NCI-H345 treated with DMSO at 0.1 percent for 48 hours (cell line): Measurements from ENCODE around the gene CDC34.

Source experiments
- DNase-seq: peaks from one replicate; lab custom pipeline; 2025; ENCODE audit not compliant: unreplicated experiment; lab: John Stamatoyannopoulos, UW

The CDC34 gene

DNA sequence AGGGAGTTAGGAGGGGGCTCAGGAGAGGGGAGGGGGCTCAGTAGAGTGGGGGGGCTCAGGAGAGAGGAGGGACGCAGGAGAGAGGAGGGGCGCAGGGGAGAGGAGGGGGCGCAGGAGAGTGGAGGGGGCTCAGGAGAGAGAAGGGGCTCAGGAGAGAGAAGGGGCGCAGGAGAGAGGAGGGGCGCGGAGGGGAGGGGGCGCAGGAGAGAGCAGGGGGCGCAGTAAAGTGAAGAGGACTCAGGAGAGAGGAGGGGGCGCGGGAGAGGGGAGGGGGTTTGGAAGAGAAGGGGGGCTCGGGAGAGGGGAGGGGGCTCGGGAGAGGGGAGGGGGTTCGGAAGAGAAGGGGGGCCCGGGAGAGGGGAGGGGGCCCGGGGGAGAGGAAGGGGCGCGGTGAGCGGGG is 34.6 kb upstream of the CDC34 start:
- DNase-seq, result no peak

DNA sequence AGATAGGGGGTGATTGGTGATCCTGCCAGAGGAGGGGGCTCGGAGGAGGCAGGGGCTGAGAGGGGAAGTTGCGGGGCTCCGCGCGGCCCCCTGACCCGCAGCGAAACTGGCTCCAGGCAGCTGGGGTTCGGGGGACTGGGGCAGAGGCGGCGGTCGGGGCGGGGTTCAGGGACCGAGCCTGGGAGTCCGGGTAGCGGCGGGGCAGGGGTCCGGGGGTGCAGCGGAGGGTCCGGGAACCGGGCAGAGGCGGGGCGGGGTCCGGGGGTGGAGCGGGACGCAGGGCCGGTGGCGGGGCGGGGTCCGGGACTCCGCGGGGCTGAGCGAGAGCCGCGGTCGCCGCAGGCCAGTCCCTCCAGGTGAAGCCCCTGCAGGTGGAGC is 34.1 kb upstream of the CDC34 start:
- no peak for DNase-seq

DNA sequence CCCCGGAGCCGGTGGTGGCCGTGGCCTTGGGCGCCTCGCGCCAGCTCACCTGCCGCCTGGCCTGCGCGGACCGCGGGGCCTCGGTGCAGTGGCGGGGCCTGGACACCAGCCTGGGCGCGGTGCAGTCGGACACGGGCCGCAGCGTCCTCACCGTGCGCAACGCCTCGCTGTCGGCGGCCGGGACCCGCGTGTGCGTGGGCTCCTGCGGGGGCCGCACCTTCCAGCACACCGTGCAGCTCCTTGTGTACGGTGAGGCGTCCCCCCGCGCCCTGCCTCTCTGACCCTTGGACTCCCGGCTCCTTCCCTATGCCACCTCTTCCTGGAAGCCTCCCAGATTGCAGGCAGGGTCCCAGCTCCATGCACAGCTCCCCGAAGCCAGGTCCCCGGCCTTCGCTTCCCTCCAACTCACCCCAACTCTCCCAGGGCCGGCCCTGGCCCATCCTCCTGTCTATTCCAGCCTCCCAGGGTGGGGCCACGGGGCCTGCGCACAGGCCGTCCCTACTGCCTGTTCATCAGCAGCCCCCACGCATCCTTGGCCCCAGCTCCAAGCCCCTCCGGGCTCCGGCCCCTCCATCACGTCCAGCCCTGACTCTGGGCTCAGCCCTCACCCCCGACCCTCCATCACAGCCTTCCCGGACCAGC is 33.6 kb upstream of the CDC34 start:
- no peak for DNase-seq

DNA sequence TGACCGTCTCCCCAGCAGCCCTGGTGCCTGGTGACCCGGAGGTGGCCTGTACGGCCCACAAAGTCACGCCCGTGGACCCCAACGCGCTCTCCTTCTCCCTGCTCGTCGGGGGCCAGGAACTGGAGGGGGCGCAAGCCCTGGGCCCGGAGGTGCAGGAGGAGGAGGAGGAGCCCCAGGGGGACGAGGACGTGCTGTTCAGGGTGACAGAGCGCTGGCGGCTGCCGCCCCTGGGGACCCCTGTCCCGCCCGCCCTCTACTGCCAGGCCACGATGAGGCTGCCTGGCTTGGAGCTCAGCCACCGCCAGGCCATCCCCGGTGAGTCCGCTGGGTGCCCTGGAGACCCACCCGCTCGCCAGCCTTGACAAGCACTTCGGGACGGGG is 33.1 kb upstream of the CDC34 start:
- DNase-seq, result no peak

DNA sequence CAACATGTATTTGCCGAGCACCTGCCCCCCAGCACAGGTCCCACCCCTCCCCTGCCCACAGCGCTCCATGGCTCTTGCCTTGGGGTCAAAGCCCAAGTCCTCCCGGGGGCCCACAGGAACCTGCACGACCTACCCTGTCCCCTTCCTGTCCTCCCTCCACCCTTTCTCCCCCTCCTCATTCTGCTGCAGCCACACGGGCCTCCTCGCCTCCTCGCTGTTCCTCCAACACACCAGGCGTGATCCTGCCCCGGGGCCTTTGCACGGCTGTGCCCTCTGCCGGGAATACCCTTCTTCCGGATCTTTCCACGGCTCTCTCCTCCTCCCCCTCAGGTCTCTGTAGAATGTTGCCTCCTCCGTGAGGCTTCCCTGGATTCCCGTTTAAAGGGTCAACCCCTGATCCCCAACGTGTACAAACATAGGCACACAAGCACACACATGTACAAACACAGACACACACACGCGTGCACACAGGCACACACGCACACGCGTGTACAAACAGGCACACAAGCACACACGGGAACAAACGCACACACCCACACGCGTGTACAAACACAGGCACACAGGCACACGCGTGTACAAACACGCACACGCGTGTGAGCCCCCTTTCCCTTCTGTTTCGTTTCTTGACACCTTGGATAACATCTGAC is 32.5 kb upstream of the CDC34 start:
- DNase-seq, result no peak

DNA sequence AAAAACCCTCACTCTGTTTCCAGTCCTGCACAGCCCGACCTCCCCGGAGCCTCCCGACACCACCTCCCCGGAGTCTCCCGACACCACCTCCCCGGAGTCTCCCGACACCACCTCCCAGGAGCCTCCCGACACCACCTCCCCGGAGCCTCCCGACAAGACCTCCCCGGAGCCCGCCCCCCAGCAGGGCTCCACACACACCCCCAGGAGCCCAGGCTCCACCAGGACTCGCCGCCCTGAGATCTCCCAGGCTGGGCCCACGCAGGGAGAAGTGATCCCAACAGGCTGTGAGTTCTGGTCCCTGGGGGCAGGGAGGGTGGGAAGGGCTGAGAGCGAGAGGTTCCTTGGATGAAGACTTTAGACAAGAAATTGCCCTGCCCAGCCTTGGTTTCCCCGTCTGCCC is 29.9 kb upstream of the CDC34 start:
- no peak for DNase-seq

DNA sequence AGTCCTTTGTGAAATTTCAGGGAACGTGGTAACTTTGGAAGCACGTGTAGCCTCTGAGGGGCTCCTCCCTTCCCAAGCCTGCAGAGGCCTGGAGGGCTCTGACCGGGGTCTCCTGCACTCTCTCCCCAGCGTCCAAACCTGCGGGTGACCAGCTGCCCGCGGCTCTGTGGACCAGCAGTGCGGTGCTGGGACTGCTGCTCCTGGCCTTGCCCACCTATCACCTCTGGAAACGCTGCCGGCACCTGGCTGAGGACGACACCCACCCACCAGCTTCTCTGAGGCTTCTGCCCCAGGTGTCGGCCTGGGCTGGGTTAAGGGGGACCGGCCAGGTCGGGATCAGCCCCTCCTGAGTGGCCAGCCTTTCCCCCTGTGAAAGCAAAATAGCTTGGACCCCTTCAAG is 26.9 kb upstream of the CDC34 start:
- DNase-seq, result no peak

DNA sequence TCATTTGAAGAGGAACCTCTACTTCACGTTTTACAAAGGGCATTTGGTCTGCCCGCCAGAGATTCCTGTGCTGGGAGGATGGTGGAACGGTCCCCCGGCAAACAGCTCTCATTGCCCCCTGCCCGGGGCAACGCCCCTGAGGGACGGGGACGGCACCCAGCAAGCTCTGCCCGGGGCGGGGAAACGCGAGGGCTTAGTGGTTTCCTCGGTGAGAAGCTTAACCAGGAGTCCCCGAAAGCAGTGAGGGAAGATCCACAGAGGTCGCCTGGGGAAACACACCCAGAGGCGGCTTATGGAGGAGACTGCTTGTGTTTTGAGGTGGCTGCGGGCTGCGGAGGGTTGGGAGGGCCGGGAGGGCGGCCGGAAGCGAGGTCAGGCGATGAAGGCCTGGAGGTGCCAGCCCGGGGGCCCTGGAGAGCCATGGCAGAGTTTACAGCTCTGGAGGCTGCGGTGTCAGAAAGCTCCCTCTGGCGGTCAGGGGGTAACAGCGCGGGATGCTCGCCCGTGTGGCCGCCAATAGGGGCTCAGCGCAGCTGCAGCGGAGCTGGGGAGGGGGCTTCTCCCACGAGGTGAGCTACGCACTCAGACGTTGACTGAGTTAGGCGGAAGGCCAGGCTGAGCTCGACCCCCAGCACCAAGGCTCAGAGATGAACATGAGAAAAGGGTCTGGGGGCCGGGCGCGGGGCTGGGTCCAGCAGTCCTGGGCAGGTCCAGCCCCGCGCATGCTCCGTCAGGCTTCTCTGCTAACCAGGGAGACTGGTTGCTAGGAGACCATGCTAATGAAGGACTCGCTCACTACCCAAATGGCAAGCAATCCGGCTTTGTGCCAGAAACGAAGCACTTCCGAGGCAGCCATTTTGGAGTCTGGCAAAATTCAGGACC is 24.9 kb upstream of the CDC34 start:
- DNase-seq, result peak; percentile 93

DNA sequence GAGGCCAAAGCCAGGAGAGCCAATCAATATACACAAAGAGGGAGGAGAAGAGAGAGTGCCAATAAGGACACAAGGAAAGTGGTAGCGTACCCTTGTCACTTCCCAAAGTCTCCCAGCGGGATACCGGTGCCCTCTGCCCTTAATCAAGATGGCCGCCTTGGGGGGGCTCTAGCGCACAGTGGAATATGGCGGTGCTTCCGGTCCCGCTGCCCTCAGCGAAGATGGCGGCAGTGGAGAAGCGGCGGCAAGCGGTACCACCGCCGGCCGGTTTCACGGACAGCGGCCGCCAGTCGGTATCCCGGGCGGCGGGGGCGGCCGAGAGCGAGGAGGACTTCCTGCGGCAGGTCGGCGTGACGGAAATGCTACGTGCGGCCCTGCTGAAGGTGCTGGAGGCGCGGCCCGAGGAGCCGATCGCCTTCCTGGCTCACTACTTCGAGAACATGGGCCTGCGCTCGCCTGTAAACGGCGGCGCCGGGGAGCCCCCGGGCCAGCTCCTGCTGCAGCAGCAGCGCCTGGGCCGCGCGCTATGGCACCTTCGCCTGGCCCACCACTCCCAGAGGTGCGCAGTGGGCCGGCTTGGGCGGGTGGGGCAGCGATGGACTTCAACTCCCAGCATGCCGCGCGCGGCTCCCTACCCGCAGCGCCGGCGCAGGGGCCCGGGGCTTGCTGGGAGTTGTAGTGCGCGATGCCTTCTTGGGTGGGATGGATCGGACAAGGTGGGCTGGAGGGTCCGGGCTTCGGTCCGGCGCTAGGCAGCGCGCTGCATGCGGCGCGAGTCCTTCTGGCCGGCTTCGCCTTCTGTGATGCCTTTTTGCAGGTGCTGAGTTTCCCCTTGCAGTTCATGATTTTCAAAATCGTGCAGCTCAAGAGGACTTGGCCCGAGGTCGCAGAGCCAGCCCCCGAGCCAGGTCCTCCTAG is 24.0 kb upstream of the CDC34 start, which contains the start of gene TPGS1:
TPGS1 (plus strand) TSS at position 212 of the 918 bp plus-strand sequence; CDS start at position 222, 10 bp downstream.
- peak; percentile 99 for DNase-seq

DNA sequence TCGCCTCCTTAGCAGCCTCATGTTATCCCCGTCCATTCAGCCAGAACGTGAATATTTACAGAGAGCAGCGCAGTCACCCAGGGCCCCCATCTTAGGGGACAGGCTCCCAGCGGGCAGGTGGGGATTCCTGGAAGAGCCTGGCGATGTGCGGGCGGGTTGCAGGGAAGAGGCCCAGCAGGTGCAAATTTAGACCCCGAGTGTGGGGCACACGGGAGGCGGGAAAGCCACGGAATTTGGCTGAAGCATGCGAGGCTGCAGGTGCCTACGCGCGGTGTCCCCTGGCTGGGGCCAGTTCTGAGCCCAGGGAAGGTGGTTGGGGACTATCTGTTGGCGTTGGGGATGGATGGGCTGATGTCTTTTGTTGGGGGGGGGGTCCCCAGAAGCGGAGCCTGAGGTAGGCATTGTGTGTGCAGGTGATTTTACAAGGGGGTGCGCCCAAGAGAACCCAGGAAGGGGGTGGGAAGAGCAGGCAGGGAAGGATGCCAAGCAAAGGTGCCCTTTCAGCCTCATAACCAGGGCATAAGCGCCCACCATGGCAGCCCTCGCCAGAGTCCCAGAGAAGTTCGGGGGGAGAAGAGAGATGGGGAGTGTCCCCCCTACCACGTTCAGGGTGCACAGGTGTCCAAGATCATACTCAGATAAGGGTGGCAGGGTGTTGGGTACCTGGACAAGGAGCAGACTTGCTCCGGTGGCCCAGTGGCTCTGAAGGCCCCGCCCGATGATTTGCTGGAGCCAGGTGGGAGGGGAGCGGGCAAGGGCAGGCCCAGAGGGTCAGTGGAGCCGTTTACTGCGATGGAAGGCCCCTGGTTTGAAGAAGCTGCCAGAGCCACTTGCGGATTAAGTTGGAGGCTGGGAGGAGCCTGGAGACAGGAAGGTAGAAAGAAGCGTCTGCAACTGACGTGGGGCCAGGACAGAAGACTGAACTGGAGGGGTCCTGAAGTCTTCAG is 23.1 kb upstream of the CDC34 start:
- no peak for DNase-seq

DNA sequence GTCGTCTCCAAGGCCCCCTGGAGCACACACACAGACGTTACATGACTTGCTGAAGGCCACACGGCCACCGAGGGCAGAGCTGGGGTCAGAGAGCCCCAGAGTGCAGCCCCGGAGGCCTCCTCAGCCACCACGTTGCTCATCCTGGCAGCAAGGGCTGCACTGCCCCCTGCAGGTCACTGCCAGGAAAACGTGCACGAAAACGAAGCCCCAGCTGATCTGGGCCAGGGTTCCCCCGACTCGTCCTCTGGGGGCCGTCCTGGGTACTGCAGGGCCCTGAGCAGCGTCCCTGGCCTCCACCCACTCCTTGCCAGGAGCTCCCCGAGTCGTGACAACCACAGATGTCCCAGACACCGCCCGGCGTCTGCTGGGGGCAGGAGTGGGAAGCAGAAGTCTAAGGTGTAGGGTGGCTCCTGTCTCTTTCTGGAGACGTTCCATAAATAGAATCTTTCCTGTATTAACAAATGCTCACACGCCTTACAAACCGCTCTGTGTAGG is 20.9 kb upstream of the CDC34 start:
- DNase-seq, result peak; percentile 76

DNA sequence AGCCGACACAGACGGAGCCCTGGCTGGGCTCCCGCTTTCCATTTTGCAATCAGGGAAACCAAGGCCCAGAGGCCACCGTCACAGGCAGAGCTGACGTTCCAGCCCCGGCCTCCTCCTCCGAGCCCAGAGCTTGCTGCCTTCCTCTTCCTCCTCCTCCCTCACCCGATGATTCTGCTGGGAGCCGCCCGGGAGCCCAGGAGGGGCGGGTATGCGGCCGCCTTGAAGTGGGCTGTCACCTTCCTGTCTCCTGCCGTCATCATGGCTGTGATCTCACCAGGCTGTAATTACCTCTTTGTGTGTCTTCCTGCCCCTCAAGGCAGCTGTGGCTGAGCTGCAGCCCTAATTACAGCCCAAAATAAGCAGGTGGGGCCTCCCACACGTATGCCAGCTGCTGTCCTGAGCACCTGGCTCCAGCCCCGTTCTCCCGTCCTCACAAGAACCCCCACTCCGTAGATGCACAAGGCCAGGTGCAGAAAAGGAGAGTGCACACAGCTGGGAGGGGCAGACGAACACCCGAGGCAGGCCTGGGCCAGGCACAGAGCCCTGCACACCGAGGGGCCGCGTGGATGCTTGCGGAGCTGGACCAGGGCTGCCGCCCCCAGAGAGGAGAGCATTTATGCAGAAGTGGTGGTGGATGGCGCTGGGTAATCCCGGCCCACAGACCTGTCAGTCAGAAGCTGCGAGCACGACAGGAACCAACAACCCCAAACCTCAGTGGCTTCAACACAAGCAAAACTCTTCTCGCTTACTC is 20.3 kb upstream of the CDC34 start:
- peak; percentile 95 for DNase-seq

DNA sequence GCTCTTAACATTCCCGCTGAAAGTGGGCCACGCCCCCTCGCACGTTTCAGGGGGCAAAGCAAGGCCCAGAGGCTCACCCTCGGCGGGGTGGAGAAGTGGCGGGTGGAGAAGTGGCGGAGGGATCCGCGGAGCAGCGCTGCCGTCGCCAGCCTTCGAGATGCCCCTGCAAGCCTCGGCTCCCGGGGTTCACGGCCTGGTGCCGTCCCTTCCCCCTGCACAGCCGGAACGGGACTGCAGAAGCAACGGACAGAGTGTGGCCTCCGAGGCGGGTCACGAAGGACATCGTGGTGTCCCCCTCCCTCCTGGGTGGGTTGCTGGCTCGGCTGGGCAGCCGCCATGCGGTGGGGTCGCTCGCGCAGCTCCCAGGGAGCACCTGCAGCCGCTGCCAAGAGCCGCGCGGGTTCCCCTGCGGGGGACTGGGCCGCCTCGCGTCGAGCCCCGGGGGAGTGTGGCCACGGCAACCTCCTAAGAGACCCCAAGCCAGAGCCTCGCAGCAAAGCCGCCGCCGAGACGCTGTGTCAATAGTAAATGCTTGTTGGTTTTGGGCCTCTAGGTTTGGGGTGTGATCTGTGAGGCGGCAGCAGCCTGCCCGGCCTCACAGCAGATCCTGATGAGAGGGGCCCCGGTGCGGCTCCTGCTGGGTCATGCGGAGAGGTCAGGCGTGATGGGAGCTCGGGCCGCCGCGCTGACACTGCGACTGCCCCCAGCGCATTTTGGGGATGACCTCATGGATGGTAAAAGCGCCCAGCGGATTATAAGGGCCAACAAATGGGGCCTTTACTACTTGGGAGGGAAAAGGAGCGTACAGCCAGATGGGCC is 18.8 kb upstream of the CDC34 start:
- DNase-seq, result peak; percentile 46

DNA sequence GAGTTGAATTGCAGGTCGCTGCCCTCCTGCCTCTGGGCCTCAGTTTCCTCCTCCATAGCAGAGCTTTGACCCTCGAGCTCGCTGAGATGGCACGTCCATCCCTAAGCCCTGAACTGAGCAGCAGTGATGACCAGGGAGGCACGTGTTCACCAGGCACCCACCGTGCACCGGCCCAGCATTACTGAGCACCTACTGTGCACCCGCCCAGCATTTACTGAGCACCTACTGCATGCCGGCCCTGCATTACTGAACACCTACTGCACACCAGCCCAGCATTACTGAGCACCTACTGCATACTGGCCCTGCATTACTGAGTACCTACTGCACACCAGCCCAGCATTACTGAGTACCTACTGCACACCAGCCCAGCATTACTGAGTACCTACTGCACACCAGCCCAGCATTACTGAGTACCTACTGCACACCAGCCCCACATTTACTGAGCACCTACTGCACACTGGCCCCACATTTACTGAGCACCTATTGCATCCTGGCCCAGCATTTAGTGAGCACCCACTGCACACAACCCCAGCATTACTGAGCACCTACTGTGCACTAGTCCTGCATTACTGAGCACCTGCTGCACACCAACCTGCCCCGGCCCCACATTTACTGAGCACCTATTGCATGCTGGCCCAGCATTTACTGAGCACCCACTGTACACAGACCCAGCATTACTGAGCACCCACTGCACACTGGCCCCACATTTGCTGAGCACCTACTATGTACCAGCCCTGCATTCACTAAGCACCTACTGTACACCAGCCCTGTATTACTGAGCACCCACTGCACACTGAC is 18.0 kb upstream of the CDC34 start:
- DNase-seq, result no peak

DNA sequence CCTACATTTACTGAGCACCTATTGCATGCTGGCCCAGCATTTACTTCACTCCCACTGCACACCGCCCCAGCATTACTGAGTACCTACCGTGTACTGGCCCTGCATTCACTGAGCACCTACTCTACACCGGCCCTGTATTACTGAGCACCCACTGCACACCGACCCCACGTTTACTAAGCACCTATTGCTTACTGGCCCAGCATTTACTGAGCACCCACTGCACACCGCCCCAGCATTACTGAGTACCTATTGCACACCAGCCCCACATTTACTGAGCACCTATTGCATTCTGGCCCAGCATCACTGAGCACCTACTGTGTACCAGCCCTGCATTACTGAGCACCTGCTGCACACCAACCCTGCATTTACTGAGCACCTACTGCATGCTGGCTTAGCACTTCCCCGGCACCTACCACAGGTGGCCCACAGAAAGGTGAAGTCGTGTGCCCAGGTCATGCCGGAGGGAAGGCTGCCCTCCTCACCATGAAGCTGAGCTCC is 17.3 kb upstream of the CDC34 start:
- DNase-seq, result no peak

DNA sequence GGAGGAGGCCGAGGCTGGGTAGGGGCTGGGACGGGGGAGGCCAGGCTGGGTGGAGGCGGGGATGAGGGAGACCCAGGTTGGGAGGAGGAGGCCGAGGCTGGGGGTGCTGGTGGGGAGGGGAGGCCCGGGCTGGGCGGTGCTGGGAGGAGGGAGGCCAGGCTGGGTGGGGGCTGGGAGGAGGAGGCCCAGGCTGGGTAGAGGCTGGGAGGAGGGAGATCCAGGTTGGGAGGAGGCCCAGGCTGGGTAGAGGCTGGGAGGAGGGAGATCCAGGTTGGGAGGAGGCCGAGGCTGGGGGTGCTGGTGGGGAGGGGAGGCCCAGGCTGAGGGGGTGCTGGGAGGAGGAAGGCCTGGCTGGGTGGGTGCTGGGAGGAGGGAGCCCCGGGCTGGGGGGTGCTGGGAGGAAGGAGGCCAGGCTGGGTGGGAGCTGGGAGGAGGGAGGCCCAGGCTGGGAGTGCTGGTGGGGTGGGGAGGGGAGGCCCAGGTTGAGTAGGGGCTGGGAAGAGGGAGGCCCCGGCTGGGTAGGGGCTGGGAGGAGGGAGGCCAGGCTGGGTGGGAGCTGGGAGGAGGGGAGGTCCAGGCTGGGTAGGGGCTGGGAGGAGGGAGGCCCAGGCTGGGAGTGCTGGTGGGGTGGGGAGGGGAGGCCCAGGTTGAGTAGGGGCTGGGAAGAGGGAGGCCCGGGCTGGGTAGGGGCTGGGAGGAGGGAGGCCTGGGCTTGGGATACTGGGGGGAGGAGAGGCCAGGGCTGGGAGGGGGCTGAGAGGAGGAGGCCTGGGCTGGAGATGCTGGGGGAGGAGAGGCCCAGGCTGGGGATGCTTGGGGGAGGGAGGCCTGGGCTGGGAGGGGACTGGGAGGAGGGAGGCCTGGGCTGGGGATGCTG is 13.6 kb upstream of the CDC34 start:
- DNase-seq, result no peak
